HepG2 (cell line): ENCODE measurements around the gene FAM177B.

Experiments
- CBX1 ChIP-seq: IDR thresholded peaks from one replicate; pipeline ENCODE4 v1.6.1; 2016; ENCODE audit warnings: antibody characterized with exemption, low read depth
- MXI1 ChIP-seq: IDR thresholded peaks from 3 replicates; pipeline ENCODE4 v1.6.1; 2012; ENCODE audit warnings: low read depth, low read length, inconsistent platforms, borderline replicate concordance
- NFRKB ChIP-seq: fragments of 450-650 bp; IDR thresholded peaks from 2 replicates; pipeline ENCODE4 v1.6.1; 2017
- ZNF143 ChIP-seq: sonication (generic); formaldehyde crosslinking; IDR thresholded peaks from 2 replicates; pipeline ENCODE4 v1.4.0; 2020; ENCODE audit warnings: missing genetic modification reagents
- ZNF720 ChIP-seq: sonication (generic); formaldehyde crosslinking; IDR thresholded peaks from 2 replicates; pipeline ENCODE4 v1.4.0; 2020; ENCODE audit warnings: missing genetic modification reagents
- ZNF737 ChIP-seq: sonication (generic); formaldehyde crosslinking; IDR thresholded peaks from 2 replicates; pipeline ENCODE4 v1.5.0; 2020; ENCODE audit warnings: missing genetic modification reagents, mild to moderate bottlenecking, borderline replicate concordance
- TF ChIP-seq, protein P1 (sequence below): IDR thresholded peaks from 2 replicates; pipeline ENCODE4 v1.6.1; 2012; ENCODE audit warnings: inconsistent platforms
- TF ChIP-seq, protein P2 (sequence below): sonication (generic); formaldehyde crosslinking; IDR thresholded peaks from 2 replicates; pipeline ENCODE4 v1.5.0; 2020; ENCODE audit warnings: missing genetic modification reagents, mild to moderate bottlenecking, borderline replicate concordance

GRCh38 chr1:222792744-222793143 lies 55.7 kb downstream of the FAM177B start:
- TF ChIP-seq MXI1 (no peak), CBX1 (no peak), NFRKB (no peak), ZNF737 (CRISPR knock-in tag) (no peak), ZNF720 (CRISPR knock-in tag) (no peak), ZNF143 (CRISPR knock-in tag) (no peak)
- TF ChIP-seq, protein P1, sequence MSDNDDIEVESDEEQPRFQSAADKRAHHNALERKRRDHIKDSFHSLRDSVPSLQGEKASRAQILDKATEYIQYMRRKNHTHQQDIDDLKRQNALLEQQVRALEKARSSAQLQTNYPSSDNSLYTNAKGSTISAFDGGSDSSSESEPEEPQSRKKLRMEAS, result no peak
- TF ChIP-seq, protein P2, sequence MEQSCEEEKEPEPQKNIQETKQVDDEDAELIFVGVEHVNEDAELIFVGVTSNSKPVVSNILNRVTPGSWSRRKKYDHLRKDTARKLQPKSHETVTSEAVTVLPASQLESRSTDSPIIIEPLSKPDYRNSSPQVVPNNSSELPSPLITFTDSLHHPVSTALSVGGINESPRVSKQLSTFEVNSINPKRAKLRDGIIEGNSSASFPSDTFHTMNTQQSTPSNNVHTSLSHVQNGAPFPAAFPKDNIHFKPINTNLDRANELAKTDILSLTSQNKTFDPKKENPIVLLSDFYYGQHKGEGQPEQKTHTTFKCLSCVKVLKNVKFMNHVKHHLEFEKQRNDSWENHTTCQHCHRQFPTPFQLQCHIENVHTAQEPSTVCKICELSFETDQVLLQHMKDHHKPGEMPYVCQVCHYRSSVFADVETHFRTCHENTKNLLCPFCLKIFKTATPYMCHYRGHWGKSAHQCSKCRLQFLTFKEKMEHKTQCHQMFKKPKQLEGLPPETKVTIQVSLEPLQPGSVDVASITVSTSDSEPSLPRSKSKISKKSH, result no peak
